GM12892 (cell line): Measurements from ENCODE around the gene LRRC15.

Source experiments
- POLR2AphosphoS5 ChIP-seq: IDR thresholded peaks from 2 replicates; pipeline ENCODE4 v1.6.1; 2011; ENCODE audit warnings: low read depth, low read length, control low read depth
- TAF1 ChIP-seq: IDR thresholded peaks from 2 replicates; pipeline ENCODE4 v1.6.1; 2011; ENCODE audit warnings: low read depth, mild to moderate bottlenecking, control low read depth, low read length, borderline replicate concordance

DNA sequence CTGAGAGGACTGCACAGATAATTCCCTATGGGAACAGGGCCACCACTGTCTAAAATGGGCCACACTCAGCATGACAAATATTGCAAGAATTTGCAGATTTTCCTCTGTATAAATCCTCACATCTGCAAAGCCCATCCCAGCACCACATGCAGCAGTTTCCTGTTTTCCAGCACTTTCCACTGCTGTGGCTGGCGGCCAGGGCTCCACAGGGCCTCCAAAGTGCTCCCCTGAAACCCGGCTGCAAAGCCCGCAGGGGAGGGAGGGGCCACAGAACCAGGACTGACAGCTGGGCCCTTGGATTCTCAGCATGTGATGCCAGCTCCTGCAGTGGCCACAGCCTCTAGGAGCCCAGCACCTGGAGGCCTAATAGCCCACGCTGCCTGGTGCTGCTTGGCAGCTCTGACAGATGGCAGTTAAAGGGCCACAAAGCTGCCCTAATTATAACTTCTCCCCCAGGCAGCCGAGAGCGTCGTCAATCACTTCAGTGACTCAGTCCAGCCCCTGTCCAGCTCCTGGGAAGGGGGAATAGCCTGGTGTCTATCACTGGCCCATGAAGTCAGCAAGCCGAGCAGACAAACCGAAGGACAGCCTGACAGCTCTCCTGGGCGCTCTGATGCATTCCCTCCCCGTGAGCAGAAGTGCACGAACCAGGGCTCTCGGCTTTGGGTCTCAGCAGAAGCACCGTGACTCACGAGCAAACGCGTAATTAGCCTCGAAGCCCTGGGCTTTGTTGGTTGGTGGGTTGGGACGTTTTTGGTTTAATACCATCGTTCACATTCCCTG is 4.7 kb downstream of the LRRC15 start:
- TF ChIP-seq POLR2AphosphoS5 (no peak), TAF1 (no peak)
